H1 (cell line): Measurements from ENCODE around the gene TOMM6. TPM values are rescaled to one million over a fixed set of nuclear protein-coding genes. Genes with fewer than 3 reads are reported as not detected.

Experiments used
- CTCF ChIA-PET: fragments of 300-600 bp; sonication (Branson Sonifier 250); formaldehyde crosslinking; loops from one replicate; lab custom pipeline; 2021; ENCODE audit not compliant: partially characterized antibody; lab: Charles Lee
- POLR2A ChIA-PET: fragments of 300-600 bp; sonication (Branson Sonifier 250); formaldehyde crosslinking; loops from one replicate; lab custom pipeline; 2021; ENCODE audit warnings: inconsistent platforms; ENCODE audit not compliant: partially characterized antibody; lab: Charles Lee
- DNase-seq, 2 experiments: peaks; one replicate each; pipeline versions ENCODE4 v3.0.0 to v3.0.0-alpha.2; 2010 to 2022; ENCODE audit warnings: low spot score in 2 of 2, low read depth in 1 of 2, mixed read lengths in 1 of 2
- FAIRE-seq: peaks from 2 replicates; lab custom pipeline; 2011; peaks lifted over from hg19 to GRCh38; lab: Jason Lieb, UNC
- H2AFZ ChIP-seq: 2 replicates; pipeline ENCODE4 v1.8.1; 2012; ENCODE audit warnings: low read length, inconsistent platforms
- H2AK5ac ChIP-seq: 2 replicates; pipeline ENCODE4 v1.6.1; 2013; ENCODE audit warnings: low read depth, low read length
- H2BK120ac ChIP-seq: replicated peaks from 2 replicates; pipeline ENCODE3; 2013; ENCODE audit warnings: low read depth, low read length, inconsistent platforms
- H2BK12ac ChIP-seq: 2 replicates; pipeline ENCODE4 v1.6.1; 2013; ENCODE audit warnings: low read depth, low read length
- H2BK15ac ChIP-seq: 2 replicates; pipeline ENCODE4 v1.6.1; 2013; ENCODE audit warnings: low read length
- H2BK20ac ChIP-seq: 2 replicates; pipeline ENCODE4 v1.6.1; 2013; ENCODE audit warnings: low read length
- H2BK5ac ChIP-seq: 2 replicates; pipeline ENCODE4 v1.6.1; 2013; ENCODE audit warnings: low read depth, low read length
- H3K14ac ChIP-seq: 2 replicates; pipeline ENCODE4 v1.6.1; 2013; ENCODE audit warnings: inconsistent platforms; ENCODE audit not compliant: insufficient read length
- H3K18ac ChIP-seq: 2 replicates; pipeline ENCODE4 v1.6.1; 2013; ENCODE audit warnings: low read length; ENCODE audit errors: extremely low read depth
- H3K23ac ChIP-seq: 2 replicates; pipeline ENCODE4 v1.6.1; 2013; ENCODE audit warnings: inconsistent platforms; ENCODE audit not compliant: insufficient read length
- H3K23me2 ChIP-seq: 2 replicates; pipeline ENCODE4 v1.6.1; 2013; ENCODE audit warnings: low read depth, low read length
- H3K27ac ChIP-seq: 2 replicates; pipeline ENCODE4 v1.6.1; 2011; ENCODE audit warnings: low read depth, low read length, inconsistent platforms
- H3K27me3 ChIP-seq, 4 experiments: replicated peaks in 1 of 4; 1 replicate in 1 of 4; 2 replicates in 3 of 4; pipeline versions ENCODE4 v1.6.1 to v1.8.1; 2011 to 2013; ENCODE audit warnings: low read length in 3 of 4, mild to moderate bottlenecking in 3 of 4, inconsistent platforms in 2 of 4, mixed read lengths in 2 of 4, moderate library complexity in 1 of 4; ENCODE audit not compliant: control insufficient read depth in 3 of 4, insufficient read depth in 3 of 4; ENCODE audit errors: extremely low read depth in 1 of 4
- H3K36me3 ChIP-seq, 4 experiments: 2 replicates each; pipeline versions ENCODE4 v1.6.1 to v1.8.1; 2011 to 2013; ENCODE audit warnings: mild to moderate bottlenecking in 4 of 4, low read length in 3 of 4, moderate library complexity in 2 of 4, control low read depth in 1 of 4, inconsistent platforms in 1 of 4; ENCODE audit not compliant: insufficient read depth in 4 of 4, control insufficient read depth in 2 of 4
- H3K4ac ChIP-seq: replicated peaks from 2 replicates; pipeline ENCODE3; 2013; ENCODE audit warnings: low read length, low read depth, mixed read lengths, inconsistent platforms; ENCODE audit not compliant: insufficient read length
- H3K4me1 ChIP-seq, 4 experiments: replicated peaks in 1 of 4; 1 replicate in 1 of 4; 2 replicates in 3 of 4; pipeline versions ENCODE4 v1.6.1 to v1.8.1; 2011 to 2013; ENCODE audit warnings: low read length in 3 of 4, inconsistent platforms in 2 of 4, mixed read lengths in 1 of 4; ENCODE audit not compliant: insufficient read depth in 4 of 4, control insufficient read depth in 3 of 4
- H3K4me2 ChIP-seq, 2 experiments: 2 replicates each; pipeline versions ENCODE4 v1.6.1 to v1.8.1; 2011 to 2013; ENCODE audit warnings: low read depth in 2 of 2, low read length in 2 of 2, control low read depth in 1 of 2, inconsistent platforms in 1 of 2, mild to moderate bottlenecking in 1 of 2; ENCODE audit not compliant: insufficient read depth in 1 of 2
- H3K4me3 ChIP-seq, 4 experiments: fragments of 200-600, 300-600 bp in 1 of 4; sonication (generic), shearing (Covaris generic), sonication (Bioruptor Twin) in 1 of 4; 2 replicates each; pipeline versions ENCODE4 v1.5.1 to v1.8.1; 2011 to 2016; ENCODE audit warnings: low read length in 4 of 4, low read depth in 3 of 4, control low read depth in 2 of 4, inconsistent platforms in 2 of 4, mild to moderate bottlenecking in 2 of 4, mixed read lengths in 1 of 4, moderate library complexity in 1 of 4; ENCODE audit not compliant: insufficient read depth in 2 of 4; ENCODE audit errors: extremely low read depth in 1 of 4
- H3K56ac ChIP-seq: replicated peaks from 2 replicates; pipeline ENCODE3; 2013; ENCODE audit warnings: low read depth, mild to moderate bottlenecking, mixed read lengths, low read length, inconsistent platforms; ENCODE audit not compliant: insufficient read length
- H3K79me1 ChIP-seq: 2 replicates; pipeline ENCODE4 v1.6.1; 2013; ENCODE audit warnings: low read depth, low read length, control low read depth
- H3K79me2 ChIP-seq, 2 experiments: 2 replicates each; pipeline versions ENCODE4 v1.6.1 to v1.8.1; 2012 to 2013; ENCODE audit warnings: low read length in 2 of 2, mild to moderate bottlenecking in 2 of 2, inconsistent platforms in 1 of 2; ENCODE audit not compliant: insufficient read depth in 2 of 2, control insufficient read depth in 1 of 2
- H3K9ac ChIP-seq, 4 experiments: replicated peaks in 1 of 4; 1 replicate in 1 of 4; 2 replicates in 3 of 4; pipeline versions ENCODE4 v1.6.1 to v1.8.1; 2011 to 2013; ENCODE audit warnings: low read depth in 3 of 4, low read length in 3 of 4, control low read depth in 2 of 4, mild to moderate bottlenecking in 2 of 4, moderate library complexity in 2 of 4, inconsistent platforms in 1 of 4; ENCODE audit errors: extremely low read depth in 1 of 4
- H3K9me3 ChIP-seq, 2 experiments: 2 replicates each; pipeline versions ENCODE4 v1.6.1 to v1.8.1; 2012 to 2013; ENCODE audit warnings: mild to moderate bottlenecking in 2 of 2, moderate library complexity in 2 of 2, control low read depth in 1 of 2, inconsistent platforms in 1 of 2, low read depth in 1 of 2, low read length in 1 of 2, mixed read lengths in 1 of 2; ENCODE audit not compliant: insufficient read depth in 2 of 2
- H4K20me1 ChIP-seq, 2 experiments: replicated peaks in 1 of 2; 2 replicates each; pipeline versions ENCODE3 to v1.8.1; 2011 to 2013; ENCODE audit warnings: inconsistent platforms in 2 of 2, low read length in 2 of 2, mild to moderate bottlenecking in 1 of 2; ENCODE audit not compliant: insufficient read depth in 2 of 2, control insufficient read depth in 1 of 2
- H4K5ac ChIP-seq: 2 replicates; pipeline ENCODE4 v1.6.1; 2013; ENCODE audit warnings: low read length, low read depth, mixed read lengths, inconsistent platforms; ENCODE audit not compliant: insufficient read length
- H4K8ac ChIP-seq: 2 replicates; pipeline ENCODE4 v1.8.0; 2013; ENCODE audit warnings: mild to moderate bottlenecking, moderate library complexity, low read length, inconsistent platforms; ENCODE audit not compliant: insufficient read depth; ENCODE audit errors: extremely low read depth
- H4K91ac ChIP-seq: replicated peaks from 2 replicates; pipeline ENCODE3; 2013; ENCODE audit warnings: low read length, mixed read lengths, inconsistent platforms; ENCODE audit not compliant: insufficient read length
- ASH2L ChIP-seq: fragments of 200-600, 300-600 bp; sonication (generic); IDR thresholded peaks from one replicate; pipeline ENCODE4 v1.7.1; 2017; ENCODE audit warnings: low read length
- FOSL1 ChIP-seq: IDR thresholded peaks from 2 replicates; pipeline ENCODE4 v1.6.1; 2011; ENCODE audit warnings: mild to moderate bottlenecking, low read depth, low read length, moderate library complexity; ENCODE audit not compliant: insufficient read depth
- KDM1A ChIP-seq: fragments of 200-600, 300-600 bp; sonication (generic); IDR thresholded peaks from 2 replicates; pipeline ENCODE4 v1.7.1; 2016; ENCODE audit warnings: mild to moderate bottlenecking, low read length, borderline replicate concordance
- POU5F1 ChIP-seq: IDR thresholded peaks from 2 replicates; pipeline ENCODE4 v1.6.1; 2011; ENCODE audit warnings: low read depth, mild to moderate bottlenecking, low read length, moderate library complexity
- RBBP5 ChIP-seq: IDR thresholded peaks from 2 replicates; pipeline ENCODE4 v1.7.1; 2012; ENCODE audit warnings: low read depth, mild to moderate bottlenecking, inconsistent platforms, low read length, moderate library complexity, borderline replicate concordance
- RNF2 ChIP-seq: fragments of 200-900, 300-1000 bp; sonication (generic); IDR thresholded peaks from 2 replicates; pipeline ENCODE4 v1.7.1; 2016; ENCODE audit warnings: borderline replicate concordance, low read depth, mild to moderate bottlenecking, antibody characterized with exemption, low read length; ENCODE audit not compliant: poor library complexity, severe bottlenecking; ENCODE audit errors: missing control alignments
- RXRA ChIP-seq: IDR thresholded peaks from 2 replicates; pipeline ENCODE4 v1.6.1; 2011; ENCODE audit warnings: low read depth, mild to moderate bottlenecking, low read length, moderate library complexity; ENCODE audit not compliant: insufficient read depth
- SIN3A ChIP-seq, 2 experiments: IDR thresholded peaks in 1 of 2; conservative IDR thresholded peaks in 1 of 2; 2 replicates each; pipeline ENCODE4 v1.6.1; 2011 to 2012; ENCODE audit warnings: low read length in 2 of 2, improper control_type of control experiment in 1 of 2, low read depth in 1 of 2, mild to moderate bottlenecking in 1 of 2
- SUZ12 ChIP-seq: fragments of 200-600 bp; sonication (generic); IDR thresholded peaks from 2 replicates; pipeline ENCODE4 v1.6.1; 2012; ENCODE audit warnings: mild to moderate bottlenecking, inconsistent platforms, low read length, moderate library complexity, mixed read lengths
- TAF1 ChIP-seq: IDR thresholded peaks from 2 replicates; pipeline ENCODE4 v1.6.1; 2011; ENCODE audit warnings: mild to moderate bottlenecking, low read depth, low read length
- TBP ChIP-seq: IDR thresholded peaks from 2 replicates; pipeline ENCODE4 v1.6.1; 2011; ENCODE audit warnings: low read depth, low read length, improper control_type of control experiment
- WGBS, 2 experiments: shearing (Covaris generic) in 1 of 2; methylation state at CpG; one replicate each; pipeline versions ENCODE4 v1.1.6 to v1.1.7; 2013 to 2015; ENCODE audit warnings: low lambda C conversion rate in 2 of 2, mixed read lengths in 2 of 2, inconsistent platforms in 1 of 2, low coverage in 1 of 2, missing lambda C conversion rate in 1 of 2; ENCODE audit not compliant: insufficient replicate concordance in 2 of 2, insufficient coverage in 1 of 2, insufficient read length in 1 of 2; ENCODE audit errors: extremely low coverage in 1 of 2, missing lambda C conversion rate in 1 of 2; 5-methylcytosine and 5-hydroxymethylcytosine counted together
- polyA plus RNA-seq, 7 experiments: library from polyadenylated mRNA; depleted of rRNA in 3 of 7; stranded (reverse) in 5 of 7; unstranded in 2 of 7; fragments of >200 nt in 5 of 7; fragments of 200-250 nt in 2 of 7; gene quantifications; 1 replicate in 5 of 7; 2 replicates in 1 of 7; 4 replicates in 1 of 7; pipeline versions ENCODE4 v1.2.1 to v1.2.3, GENCODE V29; 2011 to 2013; ENCODE audit warnings: missing spikeins in 2 of 7, mixed read lengths in 2 of 7
- total RNA-seq: library from RNA; stranded (reverse); fragmentation: NEBNext Ultra II Directional; extraction: Animal tissue kit (Norgen Biotek cat#: 25700); gene quantifications from 2 replicates; pipeline ENCODE4 v1.2.1, GENCODE V29; 2021

TOMM6 gene
- total and polyA plus RNA-seq, 2 of the 8 experiments (the other 6 are each of a cell fraction or from before 2014, with no cell fraction given) = 228 to 560 TPM

DNA sequence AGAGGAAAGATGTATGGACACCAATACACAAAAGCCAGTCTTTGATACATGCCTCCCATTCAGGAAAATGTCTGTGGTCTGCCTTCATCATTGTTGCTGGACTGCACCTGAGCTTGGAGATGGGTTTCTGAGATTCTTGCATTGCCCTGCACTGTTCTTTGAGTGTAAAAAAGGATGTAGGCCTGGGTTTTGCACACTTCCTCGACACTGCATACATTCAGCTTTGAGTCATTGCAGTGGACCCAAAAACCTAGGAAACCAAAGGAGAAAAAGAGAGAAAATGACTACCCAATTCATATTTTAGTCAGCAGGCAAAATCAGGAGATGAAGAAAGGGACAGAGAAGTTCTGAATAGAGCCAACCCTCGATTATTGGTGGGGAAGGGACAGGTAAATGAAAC, 9.0 kb downstream of the TOMM6 start:
- 75% methylated on average over 2 of the region's 2 CpGs; no CpG with 5 or more reads in 1 of the 2 experiments for WGBS, 2 experiments
- Histone ChIP-seq H4K20me1 (peaks cover 2% of the 10 kb centered on the region in 2 experiments), H3K36me3 (peaks cover 3 to 33% (median 14%) of the 10 kb centered on the region in 4 experiments; a peak in 5 of 8 replicates), H3K4ac (no peak overlapping the region), H4K5ac (no peak overlapping the region), H2BK15ac (no peak overlapping the region), H3K9me3 (no peaks in the 10 kb centered on the region), H3K9ac (no peak overlapping the region), H2AFZ (no peak overlapping the region), H3K4me1 (no peaks in the 10 kb centered on the region), H2BK5ac (no peak overlapping the region), H3K79me2 (no peaks in the 10 kb centered on the region), H3K4me3 (no peak overlapping the region), H3K27ac (no peak overlapping the region), H2BK12ac (no peak overlapping the region), H3K27me3 (no peaks in the 10 kb centered on the region), H3K23me2 (no peaks in the 10 kb centered on the region), H4K8ac (no peak overlapping the region), H2AK5ac (no peak overlapping the region), H2BK20ac (no peak overlapping the region), H3K4me2 (no peak overlapping the region), H3K14ac (no peak overlapping the region), H3K18ac (no peak overlapping the region), H3K23ac (no peak overlapping the region), H3K79me1 (no peaks in the 10 kb centered on the region), H2BK120ac (no peak overlapping the region), H3K56ac (no peak overlapping the region), H4K91ac (no peak overlapping the region)
- FAIRE-seq (no peak), DNase-seq (no peak)
- ChIA-PET CTCF (interaction anchor here (0.9 to 2.5 kb wide), 3 partner anchors 9 to 253 kb away, joined by 3 to 12 read pairs (median 6); partner anchors contain the start of genes TAF8 and TOMM6), POLR2A (interaction anchor here (1.0 kb wide), 1 partner anchor 9 kb away, joined by 4 read pairs; the partner anchor contains the start of gene TOMM6)
- TF ChIP-seq KDM1A (no peak), ASH2L (no peak), FOSL1 (no peak), TBP (no peak), POU5F1 (no peak), RBBP5 (no peak), SIN3A (conservative IDR thresholded peaks at IDR 0.05 in 1 of 2, IDR thresholded peaks at IDR 0.05 in 1 of 2; ENCODE audit: low read depth in 1 of 2, low read length in 2 of 2) (no peak), RNF2 (no peak), TAF1 (no peak), SUZ12 (no peak), RXRA (no peak)
